ENCODE measurements around the gene CCDC81. TPM values are rescaled to one million over a fixed set of nuclear protein-coding genes. Genes with fewer than 3 reads are reported as not detected.

CCDC81 gene
- total and polyA plus RNA-seq, 7 experiments from 2014 or later = 0.12 to 1.2 (median 0.83) TPM; not detected in 1

DNA sequence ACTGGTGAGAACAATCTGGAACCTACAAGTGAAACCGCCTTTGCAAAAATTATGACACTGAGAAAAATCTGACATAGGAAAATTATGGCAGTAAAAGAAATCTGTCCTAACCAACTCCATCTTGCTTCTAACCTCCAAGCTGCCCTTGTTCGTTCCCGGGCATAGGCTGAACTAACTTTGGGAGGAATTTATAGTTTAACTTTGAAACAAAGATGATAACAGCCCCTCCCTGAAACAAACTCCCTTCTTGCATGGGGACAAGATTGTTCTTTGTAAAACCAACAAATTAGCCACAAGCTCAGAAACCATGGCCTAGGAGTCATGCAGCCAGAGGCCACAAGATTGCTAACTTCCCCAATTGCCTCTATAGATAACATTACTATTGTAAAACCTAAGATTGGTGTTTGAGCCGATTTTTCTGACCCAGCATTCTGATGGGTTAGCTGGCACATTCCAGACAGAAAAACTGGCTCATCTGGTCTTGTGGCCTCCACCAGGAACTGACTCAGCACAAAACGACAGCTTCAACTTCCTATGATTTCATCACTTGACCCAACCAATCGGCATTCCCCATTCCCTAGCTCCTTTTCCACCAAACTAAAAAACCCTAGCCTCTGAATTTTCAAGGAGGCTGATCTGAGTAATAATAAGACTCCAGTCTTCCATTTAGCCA, 3.6 kb upstream of the CCDC81 start:
- no peaks in the 10 kb centered on the region for H3K36me3 ChIP-seq (ENCODE audit: control insufficient read depth in 2 of 3, insufficient read depth in 3 of 3, low read length in 3 of 3)
- no peaks in the 10 kb centered on the region for H3K4me1 ChIP-seq (ENCODE audit: control insufficient read depth in 2 of 2, insufficient read depth in 2 of 2, low read length in 2 of 2)
- ATAC-seq (no peak), DNase-seq (no peak)
- intact Hi-C loops (cut with micrococcal nuclease) = no loop called here
- Mint-ChIP-seq H3K27ac (no peak overlapping the region), H3K4me1 (peaks cover 0 to 9% (median 0%) of the 10 kb centered on the region in 7 donors), H3K4me3 (no peak overlapping the region), H3K9me3 (peaks cover 0 to 5% (median 2%) of the 10 kb centered on the region in 11 donors), H3K27me3 (peaks cover 0 to 12% (median 6%) of the 10 kb centered on the region in 5 donors), H3K36me3 (peaks cover 0 to 10% (median 3%) of the 10 kb centered on the region in 5 donors)
- H3K27ac ChIP-seq (ENCODE audit: low read depth, low read length) = no peak overlapping the region
- ChIA-PET POLR2A (no interaction called here), CTCF (no interaction called here)
- no peaks in the 10 kb centered on the region for H3K9me3 ChIP-seq (ENCODE audit: control insufficient read depth in 2 of 3, low read length in 3 of 3)
- H3K4me3 ChIP-seq (ENCODE audit: low read length) = no peak overlapping the region
- H3K27me3 ChIP-seq (ENCODE audit: control insufficient read depth in 2 of 2, insufficient read depth in 2 of 2, low read length in 2 of 2) = no peaks in the 10 kb centered on the region

DNA sequence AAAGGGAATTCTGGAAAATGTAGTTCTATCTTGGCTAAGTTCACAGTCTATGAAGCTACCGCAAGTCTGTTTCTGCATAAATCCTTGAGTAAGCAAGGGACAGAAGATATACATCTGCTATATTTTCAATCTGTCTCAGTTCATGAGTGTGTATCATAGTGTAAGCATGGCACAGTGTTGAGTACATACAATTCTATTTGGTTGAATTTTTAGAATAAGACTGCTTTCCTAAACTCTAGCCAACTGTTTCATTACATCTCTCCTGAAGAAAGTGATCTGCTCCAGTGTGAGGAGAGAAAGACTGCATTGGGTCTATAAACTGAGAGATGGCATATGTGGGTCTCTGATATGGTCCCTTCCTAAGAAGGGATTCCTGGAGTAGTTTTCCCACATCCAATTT, 2.6 kb upstream of the CCDC81 start:
- intact Hi-C loops (cut with micrococcal nuclease) = no loop called here
- H3K4me1 Mint-ChIP-seq = peaks cover 0 to 9% (median 0%) of the 10 kb centered on the region in 7 donors
- H3K27me3 Mint-ChIP-seq = peaks cover 0 to 12% (median 6%) of the 10 kb centered on the region in 5 donors
- no peak overlapping the region for H3K27ac Mint-ChIP-seq
- peaks cover 0 to 9% (median 3%) of the 10 kb centered on the region in 5 donors for H3K36me3 Mint-ChIP-seq
- Histone ChIP-seq H3K36me3 (ENCODE audit: control insufficient read depth in 2 of 3, insufficient read depth in 3 of 3, low read length in 3 of 3) (no peaks in the 10 kb centered on the region), H3K4me1 (ENCODE audit: control insufficient read depth in 2 of 2, insufficient read depth in 2 of 2, low read length in 2 of 2) (no peaks in the 10 kb centered on the region), H3K27me3 (ENCODE audit: control insufficient read depth in 2 of 2, insufficient read depth in 2 of 2, low read length in 2 of 2) (no peaks in the 10 kb centered on the region), H3K27ac (ENCODE audit: low read depth, low read length) (no peak overlapping the region), H3K4me3 (ENCODE audit: low read length) (no peak overlapping the region), H3K9me3 (ENCODE audit: control insufficient read depth in 2 of 3, low read length in 3 of 3) (no peaks in the 10 kb centered on the region)
- CTCF ChIA-PET = no interaction called here
- peaks cover 0 to 7% (median 2%) of the 10 kb centered on the region in 11 donors for H3K9me3 Mint-ChIP-seq
- DNase-seq (no peak), ATAC-seq (no peak)
- no peak overlapping the region for H3K4me3 Mint-ChIP-seq
- POLR2A ChIA-PET = no interaction called here

DNA sequence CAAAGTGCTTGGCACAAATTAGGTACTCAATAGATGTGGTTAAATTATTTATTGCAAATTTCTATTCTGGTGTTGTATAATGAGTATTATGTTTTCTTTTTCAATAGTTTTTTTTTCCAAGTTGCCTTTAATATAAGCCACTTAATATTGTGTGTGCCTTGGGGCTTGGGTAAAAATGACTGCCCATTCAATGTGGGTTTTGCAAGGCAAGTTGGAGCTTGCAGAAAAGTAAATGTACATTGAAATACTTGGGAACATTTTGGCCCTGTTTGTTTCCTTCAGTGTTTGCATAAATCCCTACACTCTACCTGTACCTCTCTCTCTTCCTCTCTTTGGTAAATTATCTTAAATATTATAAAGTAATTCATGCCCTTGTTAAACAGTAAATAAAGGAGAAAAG, 2.1 kb upstream of the CCDC81 start:
- H3K4me1 ChIP-seq (ENCODE audit: control insufficient read depth in 2 of 2, insufficient read depth in 2 of 2, low read length in 2 of 2) = no peaks in the 10 kb centered on the region
- Mint-ChIP-seq H3K4me1 (peaks cover 0 to 9% (median 0%) of the 10 kb centered on the region in 7 donors), H3K4me3 (no peak overlapping the region), H3K27me3 (peaks cover 0 to 12% (median 6%) of the 10 kb centered on the region in 5 donors), H3K36me3 (peaks cover 0 to 7% (median 3%) of the 10 kb centered on the region in 5 donors), H3K9me3 (peaks cover 0 to 11% (median 2%) of the 10 kb centered on the region in 11 donors), H3K27ac (no peak overlapping the region)
- POLR2A ChIA-PET = no interaction called here
- DNase-seq (no peak), ATAC-seq (no peak)
- H3K27ac ChIP-seq (ENCODE audit: low read depth, low read length) = no peak overlapping the region
- H3K36me3 ChIP-seq (ENCODE audit: control insufficient read depth in 2 of 3, insufficient read depth in 3 of 3, low read length in 3 of 3) = no peaks in the 10 kb centered on the region
- H3K9me3 ChIP-seq (ENCODE audit: control insufficient read depth in 2 of 3, low read length in 3 of 3) = no peaks in the 10 kb centered on the region
- intact Hi-C loops (cut with micrococcal nuclease) = no loop called here
- CTCF ChIA-PET = no interaction called here
- no peaks in the 10 kb centered on the region for H3K27me3 ChIP-seq (ENCODE audit: control insufficient read depth in 2 of 2, insufficient read depth in 2 of 2, low read length in 2 of 2)
- no peak overlapping the region for H3K4me3 ChIP-seq (ENCODE audit: low read length)

DNA sequence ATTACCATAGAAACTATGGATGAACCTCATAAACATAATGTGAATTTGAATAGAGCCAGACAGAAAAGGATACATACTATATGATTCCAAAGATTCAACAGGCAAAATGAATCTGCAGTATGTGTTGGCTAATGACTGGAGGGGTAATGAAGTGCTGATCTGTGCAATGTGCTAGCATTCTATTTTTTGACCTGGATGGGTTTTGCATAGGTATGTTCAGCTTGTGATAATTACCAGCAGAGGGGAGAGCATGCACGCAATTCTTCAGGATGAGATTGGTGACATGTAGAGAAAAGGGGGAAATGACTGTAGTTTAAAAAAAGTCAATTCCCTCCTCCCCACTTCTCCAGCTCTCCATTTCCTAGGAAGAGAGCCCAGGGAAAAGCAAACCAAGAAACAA, 618 bp upstream of the CCDC81 start:
- peaks cover 0 to 7% (median 3%) of the 10 kb centered on the region in 5 donors for H3K36me3 Mint-ChIP-seq
- no peak overlapping the region for H3K27ac ChIP-seq (ENCODE audit: low read depth, low read length)
- no peaks in the 10 kb centered on the region for H3K36me3 ChIP-seq (ENCODE audit: control insufficient read depth in 2 of 3, insufficient read depth in 3 of 3, low read length in 3 of 3)
- no peaks in the 10 kb centered on the region for H3K27me3 ChIP-seq (ENCODE audit: control insufficient read depth in 2 of 2, insufficient read depth in 2 of 2, low read length in 2 of 2)
- no peak for ATAC-seq
- POLR2A ChIA-PET = no interaction called here
- no peak overlapping the region for H3K4me3 Mint-ChIP-seq
- peaks cover 0 to 12% (median 6%) of the 10 kb centered on the region in 5 donors for H3K27me3 Mint-ChIP-seq
- DNase-seq = no peak
- CTCF ChIA-PET = no interaction called here
- H3K4me1 ChIP-seq (ENCODE audit: control insufficient read depth in 2 of 2, insufficient read depth in 2 of 2, low read length in 2 of 2) = no peaks in the 10 kb centered on the region
- no peaks in the 10 kb centered on the region for H3K9me3 ChIP-seq (ENCODE audit: control insufficient read depth in 2 of 3, low read length in 3 of 3)
- H3K27ac Mint-ChIP-seq = no peak overlapping the region
- no peak overlapping the region for H3K4me3 ChIP-seq (ENCODE audit: low read length)
- peaks cover 0 to 11% (median 5%) of the 10 kb centered on the region in 11 donors for H3K9me3 Mint-ChIP-seq
- intact Hi-C loops (cut with micrococcal nuclease) = no loop called here
- peaks cover 0 to 9% (median 0%) of the 10 kb centered on the region in 7 donors for H3K4me1 Mint-ChIP-seq

DNA sequence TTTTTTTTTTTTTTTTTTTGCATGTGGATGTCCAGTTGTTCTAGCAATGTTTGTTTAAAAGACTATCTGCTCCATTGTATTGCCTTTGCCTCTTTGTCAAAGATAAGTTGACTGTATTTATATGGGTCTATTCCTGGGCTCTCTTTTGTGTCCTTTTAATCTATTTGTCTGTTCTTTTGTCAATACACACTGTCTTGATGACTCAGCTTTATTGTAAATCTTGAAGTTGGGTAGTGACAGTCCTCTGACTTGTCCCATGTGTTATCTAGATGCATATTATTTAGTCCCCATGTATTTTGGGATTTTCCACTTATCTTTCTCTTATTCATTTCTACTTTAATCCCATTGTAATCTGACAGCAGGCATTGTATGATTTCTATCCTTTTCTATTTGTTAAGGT, 3.3 kb downstream of the CCDC81 start:
- POLR2A ChIA-PET = no interaction called here
- Mint-ChIP-seq H3K4me1 (no peaks in the 10 kb centered on the region), H3K27me3 (peaks cover 0 to 9% (median 6%) of the 10 kb centered on the region in 5 donors), H3K27ac (no peak overlapping the region), H3K36me3 (peaks cover 0 to 7% (median 0%) of the 10 kb centered on the region in 5 donors), H3K9me3 (peaks cover 0 to 11% (median 4%) of the 10 kb centered on the region in 11 donors), H3K4me3 (no peak overlapping the region)
- Histone ChIP-seq H3K36me3 (ENCODE audit: control insufficient read depth in 2 of 3, insufficient read depth in 3 of 3, low read length in 3 of 3) (no peaks in the 10 kb centered on the region), H3K4me1 (ENCODE audit: control insufficient read depth in 2 of 2, insufficient read depth in 2 of 2, low read length in 2 of 2) (no peaks in the 10 kb centered on the region), H3K9me3 (ENCODE audit: control insufficient read depth in 2 of 3, low read length in 3 of 3) (no peaks in the 10 kb centered on the region), H3K27ac (ENCODE audit: low read depth, low read length) (no peak overlapping the region), H3K4me3 (ENCODE audit: low read length) (no peak overlapping the region), H3K27me3 (ENCODE audit: control insufficient read depth in 2 of 2, insufficient read depth in 2 of 2, low read length in 2 of 2) (no peaks in the 10 kb centered on the region)
- no peak for DNase-seq
- intact Hi-C loops (cut with micrococcal nuclease) = no loop called here
- ATAC-seq = no peak
- CTCF ChIA-PET = no interaction called here

DNA sequence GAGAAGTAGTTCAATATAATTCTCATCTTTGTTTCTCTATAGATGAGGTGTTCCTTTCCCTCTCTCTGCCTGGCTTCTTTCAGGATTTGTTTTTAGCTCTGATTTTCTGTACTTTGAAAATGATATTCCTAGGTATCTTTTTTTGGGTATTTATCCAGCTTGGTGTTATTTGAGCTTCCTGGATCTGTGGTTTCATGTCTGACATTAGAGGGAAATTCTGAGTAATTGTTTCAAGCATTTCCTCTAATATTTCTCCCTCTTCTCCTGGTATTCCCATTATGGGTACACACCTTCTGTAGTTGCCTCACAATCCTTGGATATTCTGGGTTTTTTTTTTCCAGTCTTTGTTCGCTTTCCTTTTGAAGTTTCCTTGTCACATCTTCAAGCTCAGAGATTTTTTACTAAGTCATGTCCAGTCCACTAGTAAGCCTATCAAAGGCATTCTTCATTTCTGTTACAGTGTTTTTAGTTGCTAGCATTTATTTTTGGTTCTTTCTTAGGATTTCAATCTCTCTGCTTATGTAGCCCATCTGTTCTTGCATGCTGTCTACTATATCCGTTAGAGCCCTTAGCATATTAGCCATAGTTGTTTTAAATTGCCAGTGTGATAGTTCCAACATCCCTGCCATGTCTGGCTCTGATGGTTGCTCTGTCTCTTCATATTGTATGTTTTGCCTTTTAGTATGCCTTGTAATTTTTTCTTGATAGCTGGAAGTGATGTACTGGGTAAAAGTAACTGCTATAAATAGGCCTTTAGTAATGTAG, 5.8 kb downstream of the CCDC81 start:
- H3K9me3 ChIP-seq (ENCODE audit: control insufficient read depth in 2 of 3, low read length in 3 of 3) = no peaks in the 10 kb centered on the region
- Mint-ChIP-seq H3K4me3 (no peak overlapping the region), H3K27ac (no peak overlapping the region), H3K27me3 (peaks cover 0 to 2% (median 0%) of the 10 kb centered on the region in 5 donors), H3K9me3 (peaks cover 0 to 11% (median 3%) of the 10 kb centered on the region in 11 donors), H3K36me3 (peaks cover 0 to 7% (median 0%) of the 10 kb centered on the region in 5 donors), H3K4me1 (no peaks in the 10 kb centered on the region)
- H3K27ac ChIP-seq (ENCODE audit: low read depth, low read length) = no peak overlapping the region
- no peak overlapping the region for H3K4me3 ChIP-seq (ENCODE audit: low read length)
- no peaks in the 10 kb centered on the region for H3K27me3 ChIP-seq (ENCODE audit: control insufficient read depth in 2 of 2, insufficient read depth in 2 of 2, low read length in 2 of 2)
- ATAC-seq = no peak
- no peaks in the 10 kb centered on the region for H3K36me3 ChIP-seq (ENCODE audit: control insufficient read depth in 2 of 3, insufficient read depth in 3 of 3, low read length in 3 of 3)
- ChIA-PET POLR2A (no interaction called here), CTCF (no interaction called here)
- no peak for DNase-seq
- H3K4me1 ChIP-seq (ENCODE audit: control insufficient read depth in 2 of 2, insufficient read depth in 2 of 2, low read length in 2 of 2) = no peaks in the 10 kb centered on the region
- intact Hi-C loops (cut with micrococcal nuclease) = no loop called here

All from naive thymus-derived CD4-positive, alpha-beta T cell (primary cell).